Activated T-helper 2 cell treated with anti-CD3 and anti-CD28 coated beads, Interferon-gamma antibody, Interleukin-2, Interleukin-4, amounts not matched to agents 10 μg/mL and 5 μg/mL and 100 μg/mL, durations not matched to agents 14 hours and 24 hours and 36 hours (primary cell): Measurements from ENCODE around the gene PGBD2. TPM values are rescaled to one million over a fixed set of nuclear protein-coding genes. Genes with fewer than 3 reads are reported as not detected.

Experiments used
- DNase-seq: peaks from one replicate; pipeline ENCODE4 v3.0.0; 2021; ENCODE audit warnings: low spot score
- H3K27ac Mint-ChIP-seq: one replicate; pipeline ENCODE4 v1.8.0; 2021; ENCODE audit warnings: mixed read lengths
- H3K27me3 Mint-ChIP-seq: one replicate; pipeline ENCODE4 v1.8.0; 2021; ENCODE audit warnings: low read depth, mixed read lengths
- H3K36me3 Mint-ChIP-seq: one replicate; pipeline ENCODE4 v1.8.0; 2021; ENCODE audit warnings: low read depth, mixed read lengths
- H3K4me1 Mint-ChIP-seq: one replicate; pipeline ENCODE4 v1.8.0; 2021; ENCODE audit warnings: low read depth, mixed read lengths
- H3K4me3 Mint-ChIP-seq: one replicate; pipeline ENCODE4 v1.8.0; 2021; ENCODE audit warnings: low read depth, mild to moderate bottlenecking, moderate library complexity, mixed read lengths
- H3K9me3 Mint-ChIP-seq: one replicate; pipeline ENCODE4 v1.8.0; 2021; ENCODE audit warnings: mixed read lengths
- intact Hi-C: fragments of 100-400 bp; cut with micrococcal nuclease; formaldehyde crosslinking; loops from one replicate; pipeline ENCODE4 v1.15.1; 2023
- total RNA-seq: library from RNA; stranded (reverse); gene quantifications from 2 replicates; pipeline ENCODE4 v1.2.3, GENCODE V29; 2022

The PGBD2 gene
- total RNA-seq, 1 donor from 2014 or later, result 6.7 TPM

- peaks cover 46% of the 10 kb centered on the region for H3K27me3 Mint-ChIP-seq
- no peaks in the 10 kb centered on the region for H3K36me3 Mint-ChIP-seq
- no peaks in the 10 kb centered on the region for H3K4me1 Mint-ChIP-seq
- no peaks in the 10 kb centered on the region for H3K9me3 Mint-ChIP-seq
- no peak overlapping the region for H3K27ac Mint-ChIP-seq
- H3K4me3 Mint-ChIP-seq, result no peak overlapping the region
- intact Hi-C loops, result no loop called here
- no peak for DNase-seq
Observed at GRCh38 chr1:248894837-248895236, 11.2 kb upstream of the PGBD2 start.

DNA sequence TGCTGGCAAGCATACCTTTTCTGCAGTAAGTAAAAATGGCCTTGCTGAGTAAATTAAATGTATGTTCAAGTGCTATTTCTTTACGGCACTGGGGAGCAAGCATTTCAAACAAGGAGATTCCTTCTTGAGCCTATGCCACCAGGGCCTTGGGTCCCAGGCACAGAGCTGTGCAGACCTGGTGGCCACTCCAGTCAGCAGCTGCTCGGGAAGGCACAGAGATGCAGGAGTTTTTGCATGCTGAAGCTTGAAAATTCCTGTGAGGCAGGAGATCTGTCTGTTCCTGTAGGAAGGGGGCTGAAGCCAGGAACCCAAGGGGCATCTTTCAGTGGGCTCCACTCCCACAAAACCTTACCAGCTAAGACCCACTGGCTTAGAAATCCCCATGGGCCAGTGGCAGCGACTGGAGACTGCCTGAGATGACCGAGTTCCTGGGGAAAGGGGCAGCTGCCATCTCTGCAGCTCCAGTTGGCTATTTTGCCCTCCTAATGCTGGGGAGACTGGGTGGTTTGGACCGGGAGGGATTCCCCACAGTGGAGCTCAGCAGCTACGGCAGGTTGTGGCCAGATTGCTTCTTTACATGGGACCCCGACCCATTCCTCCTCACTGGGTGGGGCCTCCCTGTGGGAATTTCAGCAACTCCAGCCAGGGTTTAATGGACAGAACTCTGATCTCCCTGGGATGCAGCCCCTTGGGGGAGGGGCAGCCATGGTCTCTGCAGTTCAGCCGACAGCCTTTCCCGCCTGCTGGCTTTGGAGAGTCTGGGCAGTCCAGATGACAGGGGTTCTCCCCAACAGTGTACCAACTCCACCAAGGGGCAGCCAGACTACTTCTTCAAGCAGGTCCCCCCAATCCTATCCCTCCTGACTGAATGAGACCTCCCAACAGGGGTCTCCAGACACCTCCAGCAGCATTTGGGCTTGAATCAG is 8.4 kb upstream of the PGBD2 start:
- no peak overlapping the region for H3K27ac Mint-ChIP-seq
- intact Hi-C loops, result no loop called here
- peaks cover 9% of the 10 kb centered on the region for H3K4me1 Mint-ChIP-seq
- H3K36me3 Mint-ChIP-seq, result no peaks in the 10 kb centered on the region
- peaks cover 43% of the 10 kb centered on the region for H3K27me3 Mint-ChIP-seq
- no peaks in the 10 kb centered on the region for H3K9me3 Mint-ChIP-seq
- no peak overlapping the region for H3K4me3 Mint-ChIP-seq
- DNase-seq, result no peak

GRCh38 chr1:248900637-248901036 is 5.4 kb upstream of the PGBD2 start:
- Mint-ChIP-seq H3K27me3 (peaks cover 36% of the 10 kb centered on the region), H3K4me3 (no peak overlapping the region), H3K4me1 (peaks cover 9% of the 10 kb centered on the region), H3K27ac (no peak overlapping the region), H3K9me3 (no peaks in the 10 kb centered on the region), H3K36me3 (no peaks in the 10 kb centered on the region)
- intact Hi-C loops, result no loop called here
- no peak for DNase-seq

- DNase-seq, result no peak
- Mint-ChIP-seq H3K36me3 (no peaks in the 10 kb centered on the region), H3K27me3 (peaks cover 36% of the 10 kb centered on the region), H3K4me1 (peaks cover 9% of the 10 kb centered on the region), H3K4me3 (no peak overlapping the region), H3K9me3 (no peaks in the 10 kb centered on the region), H3K27ac (no peak overlapping the region)
- intact Hi-C loops, result no loop called here
Observed at GRCh38 chr1:248901578-248901977, 4.5 kb upstream of the PGBD2 start.

DNA sequence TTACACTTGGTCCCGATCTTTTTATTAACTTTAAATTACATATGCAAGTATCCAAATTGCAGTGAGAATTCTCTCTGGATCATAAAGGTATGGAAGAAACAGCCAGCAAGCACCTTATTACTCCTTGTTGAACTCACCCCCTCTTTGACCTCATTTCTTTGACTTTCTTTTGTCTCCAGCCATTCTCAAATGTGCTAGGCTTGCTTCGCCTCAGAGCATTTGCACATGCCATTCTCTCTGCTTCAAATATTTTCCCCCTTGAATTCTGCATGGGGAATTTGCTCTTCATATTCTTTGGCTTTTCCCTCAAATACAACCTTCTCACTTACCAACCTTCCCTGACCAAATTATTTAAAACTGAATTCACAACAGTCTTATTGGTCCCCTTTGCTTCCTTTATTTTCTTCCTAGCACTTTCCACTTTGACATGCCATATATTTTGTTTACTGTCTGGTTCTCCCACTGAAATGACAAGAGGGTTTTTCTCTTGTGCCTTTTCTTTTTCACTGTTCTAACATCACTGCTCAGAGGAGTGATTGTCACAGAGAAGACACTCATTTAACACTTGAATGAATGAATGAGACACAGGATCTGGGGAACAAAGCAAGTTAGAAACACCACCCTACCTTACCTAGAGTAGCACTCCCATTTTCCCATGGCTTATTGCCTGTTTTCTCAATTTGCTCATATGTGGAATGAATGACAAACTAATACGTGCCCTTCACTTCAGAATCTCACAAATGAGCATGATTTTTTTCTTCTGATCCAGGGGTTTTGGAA is 1.4 kb upstream of the PGBD2 start:
- no peaks in the 10 kb centered on the region for H3K9me3 Mint-ChIP-seq
- DNase-seq, result no peak
- H3K36me3 Mint-ChIP-seq, result peaks cover 7% of the 10 kb centered on the region
- H3K27me3 Mint-ChIP-seq, result peaks cover 24% of the 10 kb centered on the region
- H3K4me3 Mint-ChIP-seq, result peak overlapping the region; percentile 26
- intact Hi-C loops, result no loop called here
- H3K4me1 Mint-ChIP-seq, result peaks cover 28% of the 10 kb centered on the region
- no peak overlapping the region for H3K27ac Mint-ChIP-seq

GRCh38 chr1:248905662-248906008 is 400 bp upstream of the PGBD2 start:
- Mint-ChIP-seq H3K27me3 (peaks cover 15% of the 10 kb centered on the region), H3K4me3 (peak overlapping the region; percentile 93), H3K9me3 (no peaks in the 10 kb centered on the region), H3K4me1 (peaks cover 25% of the 10 kb centered on the region), H3K27ac (peak overlapping the region; percentile 97), H3K36me3 (peaks cover 7% of the 10 kb centered on the region)
- DNase-seq, result no peak
- intact Hi-C loops, result loop anchor here (1.0 kb wide), 5 partner anchors 19 to 79 kb away; partner anchors contain the start of genes ZNF672 and ZNF692

DNA sequence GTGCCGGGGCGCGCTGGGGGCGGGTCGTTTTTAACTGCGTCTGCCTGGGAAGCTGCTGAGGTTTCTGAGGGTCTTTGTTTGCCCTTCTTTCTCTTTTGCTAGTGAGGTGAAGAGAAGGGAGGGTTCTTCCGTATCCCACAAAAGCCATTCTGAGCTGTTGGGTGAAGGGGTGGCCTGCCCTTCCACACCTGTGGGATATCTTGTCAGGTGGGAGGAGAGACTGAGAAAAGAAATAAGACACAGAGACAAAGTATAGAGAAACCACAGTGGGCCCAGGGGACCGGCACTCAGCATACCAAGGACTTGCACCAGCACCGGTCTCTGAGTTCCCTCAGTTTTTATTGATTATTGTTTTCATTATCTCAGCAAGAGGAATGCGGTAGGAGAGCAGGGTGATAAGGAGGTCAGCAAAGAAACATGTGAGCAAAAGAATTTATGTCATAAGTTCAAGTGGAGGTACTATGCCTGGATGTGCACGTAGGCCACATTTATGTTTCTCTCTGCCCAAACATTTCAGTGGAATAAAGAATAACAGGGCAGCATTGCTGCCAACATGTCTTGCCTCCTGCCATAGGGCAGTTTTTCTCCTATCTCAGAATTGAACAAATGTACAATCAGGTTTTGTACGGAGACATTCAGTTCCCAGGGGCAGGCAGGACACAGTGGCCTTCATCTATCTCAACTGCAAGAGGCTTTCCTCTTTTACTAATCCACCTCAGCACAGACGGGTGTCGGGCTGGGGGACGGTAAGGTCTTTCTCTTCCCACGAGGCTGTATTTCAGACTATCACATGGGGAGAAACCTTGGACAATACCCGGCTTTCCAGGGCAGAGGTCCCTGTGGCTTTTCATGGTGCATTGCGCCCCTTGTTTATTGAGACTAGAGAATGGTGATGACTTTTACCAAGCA is 972 bp downstream of the PGBD2 start:
- H3K9me3 Mint-ChIP-seq, result no peaks in the 10 kb centered on the region
- intact Hi-C loops, result loop anchor here (1.0 kb wide), 5 partner anchors 17 to 81 kb away; partner anchors contain the start of genes ZNF672 and ZNF692
- H3K4me3 Mint-ChIP-seq, result peak overlapping the region; percentile 90
- peaks cover 12% of the 10 kb centered on the region for H3K27me3 Mint-ChIP-seq
- DNase-seq, result no peak
- peak overlapping the region; percentile 80 for H3K27ac Mint-ChIP-seq
- H3K36me3 Mint-ChIP-seq, result peaks cover 7% of the 10 kb centered on the region
- peaks cover 19% of the 10 kb centered on the region for H3K4me1 Mint-ChIP-seq

- no peak overlapping the region for H3K4me3 Mint-ChIP-seq
- H3K36me3 Mint-ChIP-seq, result peaks cover 23% of the 10 kb centered on the region
- no peaks in the 10 kb centered on the region for H3K27me3 Mint-ChIP-seq
- H3K27ac Mint-ChIP-seq, result no peak overlapping the region
- H3K9me3 Mint-ChIP-seq, result no peaks in the 10 kb centered on the region
- H3K4me1 Mint-ChIP-seq, result peaks cover 31% of the 10 kb centered on the region
- no peak for DNase-seq
- intact Hi-C loops, result no loop called here
Observed at GRCh38 chr1:248910761-248911160, 4.7 kb downstream of the PGBD2 start.

DNA sequence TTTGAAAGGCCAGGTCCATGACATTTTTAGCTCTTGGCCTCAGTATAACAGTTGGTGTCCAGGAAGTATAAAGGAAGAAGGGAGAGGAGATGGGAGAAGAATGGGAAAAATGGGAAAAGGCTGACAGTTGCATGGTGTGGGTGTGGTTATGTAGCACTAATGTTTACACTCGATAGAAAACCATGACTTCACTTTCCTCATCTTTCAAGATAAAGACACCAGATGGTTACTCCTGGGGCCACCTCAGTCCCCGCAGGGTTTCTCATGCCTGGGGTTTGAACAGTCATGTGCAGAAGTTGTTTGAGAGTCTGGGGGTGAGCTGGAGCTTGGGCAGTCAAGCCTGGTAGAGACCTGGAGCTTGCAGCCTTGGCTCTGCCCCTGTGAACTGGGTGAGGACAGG is 7.9 kb downstream of the PGBD2 start:
- Mint-ChIP-seq H3K4me3 (no peak overlapping the region), H3K4me1 (peaks cover 18% of the 10 kb centered on the region), H3K9me3 (no peaks in the 10 kb centered on the region), H3K36me3 (peaks cover 40% of the 10 kb centered on the region), H3K27ac (no peak overlapping the region), H3K27me3 (no peaks in the 10 kb centered on the region)
- intact Hi-C loops, result no loop called here
- DNase-seq, result no peak

GRCh38 chr1:248914796-248915381 is 8.9 kb downstream of the PGBD2 start:
- H3K4me1 Mint-ChIP-seq, result peaks cover 12% of the 10 kb centered on the region
- H3K27ac Mint-ChIP-seq, result no peak overlapping the region
- H3K27me3 Mint-ChIP-seq, result no peaks in the 10 kb centered on the region
- H3K9me3 Mint-ChIP-seq, result no peaks in the 10 kb centered on the region
- H3K36me3 Mint-ChIP-seq, result peaks cover 46% of the 10 kb centered on the region
- DNase-seq, result no peak
- intact Hi-C loops, result no loop called here
- no peak overlapping the region for H3K4me3 Mint-ChIP-seq

DNA sequence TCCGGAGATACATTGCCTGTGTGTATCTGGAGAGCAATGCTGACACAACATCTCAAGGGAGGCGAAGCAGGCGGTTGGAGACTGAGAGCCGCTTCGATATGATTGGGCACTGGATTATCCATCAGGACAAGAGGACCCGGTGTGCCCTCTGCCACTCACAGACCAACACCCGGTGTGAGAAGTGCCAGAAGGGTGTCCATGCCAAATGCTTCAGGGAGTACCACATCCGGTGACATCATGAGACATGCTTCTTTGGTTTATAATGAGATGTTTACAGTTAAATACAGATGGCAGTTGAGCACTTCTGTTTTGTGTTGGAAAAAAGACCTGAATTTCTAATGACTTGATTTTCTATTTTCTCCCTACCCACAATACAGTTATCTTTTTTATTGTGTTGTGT is 12.1 kb downstream of the PGBD2 start:
- H3K36me3 Mint-ChIP-seq, result peaks cover 67% of the 10 kb centered on the region

More for the DNA sequence above, 12.1 kb downstream of the PGBD2 start:
- no peaks in the 10 kb centered on the region for H3K9me3 Mint-ChIP-seq
- no peak overlapping the region for H3K4me3 Mint-ChIP-seq
- no peak for DNase-seq
- no peak overlapping the region for H3K27ac Mint-ChIP-seq
- H3K4me1 Mint-ChIP-seq, result peaks cover 11% of the 10 kb centered on the region
- intact Hi-C loops, result no loop called here
- no peaks in the 10 kb centered on the region for H3K27me3 Mint-ChIP-seq
